HUES48 (cell line): Measurements from ENCODE around the gene FNDC3B.

Source experiments
- H3K27ac ChIP-seq: one replicate; pipeline ENCODE4 v1.7.0; 2013; ENCODE audit warnings: low read depth, low read length, inconsistent platforms
- H3K27me3 ChIP-seq: 2 replicates; pipeline ENCODE4 v1.6.1; 2013; ENCODE audit warnings: mild to moderate bottlenecking, low read length; ENCODE audit not compliant: control insufficient read depth, insufficient read depth
- H3K36me3 ChIP-seq: 2 replicates; pipeline ENCODE4 v1.6.1; 2013; ENCODE audit warnings: low read length; ENCODE audit not compliant: control insufficient read depth, insufficient read depth
- H3K4me1 ChIP-seq: 2 replicates; pipeline ENCODE4 v1.6.1; 2013; ENCODE audit warnings: mild to moderate bottlenecking, low read length; ENCODE audit not compliant: control insufficient read depth, insufficient read depth
- H3K4me3 ChIP-seq: 2 replicates; pipeline ENCODE4 v1.5.1; 2013; ENCODE audit warnings: mild to moderate bottlenecking, low read depth, low read length
- H3K9ac ChIP-seq: 2 replicates; pipeline ENCODE4 v1.6.1; 2013; ENCODE audit warnings: mild to moderate bottlenecking, low read depth, low read length, moderate library complexity
- H3K9me3 ChIP-seq: 2 replicates; pipeline ENCODE4 v1.6.1; 2013; ENCODE audit warnings: low read length; ENCODE audit not compliant: control insufficient read depth, insufficient read depth

FNDC3B gene

DNA sequence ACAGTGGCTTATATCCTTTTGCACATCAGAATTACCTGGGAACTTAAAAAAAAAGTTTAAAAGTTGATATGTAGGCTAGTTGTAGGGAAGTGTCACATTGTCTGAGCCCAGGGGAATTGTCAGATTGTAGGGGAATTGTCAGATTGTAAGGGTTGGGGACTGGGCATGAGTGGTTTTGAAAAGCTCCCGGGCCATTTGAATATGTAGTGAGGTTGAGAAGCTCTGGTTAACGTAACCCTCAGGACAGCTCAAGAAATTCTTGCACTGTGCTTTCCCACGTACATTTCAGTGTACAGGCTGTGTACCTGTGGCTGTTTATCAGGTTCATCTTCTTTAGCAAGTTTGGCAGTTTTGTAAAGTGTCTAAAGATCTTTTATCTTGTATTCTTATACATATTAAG is 107.0 kb downstream of the FNDC3B start:
- Histone ChIP-seq H3K4me3 (no peak overlapping the region), H3K9ac (no peak overlapping the region)

DNA sequence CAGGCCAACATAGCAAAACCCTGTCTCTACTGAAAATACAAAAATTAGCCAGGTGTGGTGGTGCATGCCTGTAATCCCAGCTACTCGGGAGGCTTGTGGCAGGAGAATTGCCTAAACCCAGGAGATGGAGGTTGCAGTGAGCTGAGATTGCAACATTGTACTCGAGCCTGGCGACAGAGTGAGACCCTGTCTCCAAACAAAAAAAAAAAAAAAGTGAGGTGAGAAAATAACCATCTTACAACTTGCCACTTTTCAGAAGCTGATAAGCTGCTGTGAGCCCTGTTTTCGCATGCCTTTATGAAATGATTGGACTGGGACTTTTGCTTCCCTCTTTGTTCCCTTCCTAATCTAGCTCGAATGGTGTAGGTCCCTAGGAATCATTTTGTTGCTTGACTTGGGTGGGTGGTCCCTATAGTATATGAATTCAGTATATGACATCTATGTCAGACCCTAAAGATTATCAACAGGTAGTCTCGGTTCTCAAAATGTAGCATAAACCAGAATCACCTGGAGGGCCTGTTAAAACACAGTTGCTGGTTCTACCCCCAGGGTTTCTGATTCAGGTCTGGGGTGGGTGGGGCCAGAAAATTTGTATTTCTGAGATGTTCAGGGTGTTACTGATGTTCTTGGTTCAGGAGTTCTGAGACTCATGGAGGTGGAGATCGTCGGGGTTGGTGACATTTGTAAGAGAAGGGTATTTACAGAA is 107.9 kb downstream of the FNDC3B start:
- Histone ChIP-seq H3K4me1 (peaks cover 59% of the 10 kb centered on the region), H3K9ac (no peak overlapping the region), H3K36me3 (no peaks in the 10 kb centered on the region), H3K27me3 (no peaks in the 10 kb centered on the region), H3K9me3 (no peaks in the 10 kb centered on the region), H3K4me3 (no peak overlapping the region), H3K27ac (no peak overlapping the region)

More for the DNA sequence above, 107.0 kb downstream of the FNDC3B start:
- Histone ChIP-seq H3K4me1 (peaks cover 59% of the 10 kb centered on the region), H3K27ac (no peak overlapping the region), H3K27me3 (no peaks in the 10 kb centered on the region), H3K36me3 (no peaks in the 10 kb centered on the region), H3K9me3 (no peaks in the 10 kb centered on the region)

DNA sequence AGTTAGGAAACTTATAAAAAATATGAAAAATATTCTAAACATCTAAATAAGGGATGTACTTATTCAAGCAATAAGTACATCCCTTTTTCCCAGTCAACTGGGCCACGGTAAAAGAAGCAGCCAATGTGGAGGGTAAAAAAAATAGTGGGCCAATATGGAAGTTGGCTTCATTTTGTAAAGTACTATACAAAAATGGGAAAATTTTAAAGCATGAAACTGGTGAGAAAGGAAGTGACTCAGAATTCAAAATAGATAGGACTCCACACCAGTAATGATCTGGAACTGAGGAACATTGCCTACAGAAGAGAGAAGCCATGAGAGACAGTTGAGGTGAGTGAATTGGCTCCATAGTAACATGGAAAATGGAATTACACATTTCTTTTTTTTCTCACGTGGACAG is 108.9 kb downstream of the FNDC3B start:
- peaks cover 59% of the 10 kb centered on the region for H3K4me1 ChIP-seq
- H3K9ac ChIP-seq, result no peak overlapping the region
- H3K27me3 ChIP-seq, result no peaks in the 10 kb centered on the region
- H3K4me3 ChIP-seq, result no peak overlapping the region
- no peaks in the 10 kb centered on the region for H3K36me3 ChIP-seq
- no peaks in the 10 kb centered on the region for H3K9me3 ChIP-seq
- no peak overlapping the region for H3K27ac ChIP-seq

DNA sequence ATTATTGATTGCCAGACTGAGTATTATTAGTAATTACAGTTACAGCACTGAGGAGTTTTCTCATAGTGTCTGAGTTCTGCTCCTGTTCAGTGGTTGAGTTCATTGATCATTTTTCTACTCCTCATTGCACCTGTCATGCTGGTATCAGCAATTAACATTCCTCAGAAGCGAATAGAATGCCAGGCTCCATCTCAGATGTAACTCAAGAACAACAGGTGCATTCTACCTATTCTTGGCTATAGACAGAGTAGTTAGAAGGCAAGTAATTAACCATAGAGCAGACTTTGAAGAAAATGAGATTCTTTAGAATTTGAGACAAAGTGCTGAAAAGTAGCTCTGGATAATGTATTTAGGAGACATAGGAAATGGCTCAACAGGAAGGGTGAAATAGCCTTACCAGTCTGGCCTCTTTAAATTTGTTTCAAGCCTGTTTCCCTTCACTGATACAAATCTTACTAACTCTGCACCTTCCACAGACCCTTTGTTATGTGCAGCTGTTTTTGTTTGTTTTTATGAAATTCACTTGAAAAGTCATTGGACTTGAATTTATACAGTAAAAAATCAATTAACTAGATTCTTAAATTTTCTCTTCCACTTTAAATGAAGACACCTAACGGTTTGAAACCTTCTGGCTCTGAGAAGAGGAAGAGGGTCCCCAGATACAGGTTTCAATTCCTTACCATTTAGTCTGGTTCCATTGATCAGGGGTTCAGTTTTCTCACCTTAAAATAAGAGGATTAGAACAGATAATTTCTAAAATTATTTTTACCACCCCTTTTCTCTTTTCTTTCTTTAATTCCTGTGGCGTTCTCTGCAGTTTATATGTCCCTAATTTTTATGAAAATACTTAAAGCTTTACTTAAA is 109.6 kb downstream of the FNDC3B start:
- Histone ChIP-seq H3K9ac (no peak overlapping the region), H3K4me1 (peaks cover 66% of the 10 kb centered on the region), H3K27ac (no peak overlapping the region), H3K36me3 (no peaks in the 10 kb centered on the region), H3K4me3 (no peak overlapping the region), H3K27me3 (no peaks in the 10 kb centered on the region), H3K9me3 (no peaks in the 10 kb centered on the region)

DNA sequence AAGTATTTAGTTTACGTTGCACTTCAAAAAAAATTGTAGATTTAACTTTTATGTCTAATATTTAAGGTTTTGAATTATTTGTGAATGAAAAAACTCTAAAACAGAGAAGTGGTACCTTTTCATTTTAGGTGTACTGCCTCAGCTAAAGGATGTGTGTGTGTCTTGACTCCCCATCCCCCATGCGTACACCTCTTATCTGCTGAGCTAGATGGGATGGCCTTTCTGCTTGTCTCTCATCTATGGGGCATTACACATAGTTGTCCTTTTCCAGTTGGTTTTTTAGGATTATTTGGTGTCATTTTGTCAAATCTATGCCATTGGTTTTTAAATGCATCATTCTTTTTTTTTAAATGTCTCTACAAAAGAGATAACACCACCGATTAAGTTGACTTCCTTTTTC is 110.9 kb downstream of the FNDC3B start:
- Histone ChIP-seq H3K9me3 (no peaks in the 10 kb centered on the region), H3K27me3 (no peaks in the 10 kb centered on the region), H3K4me3 (no peak overlapping the region), H3K36me3 (no peaks in the 10 kb centered on the region), H3K27ac (no peak overlapping the region), H3K4me1 (peaks cover 63% of the 10 kb centered on the region), H3K9ac (no peak overlapping the region)

DNA sequence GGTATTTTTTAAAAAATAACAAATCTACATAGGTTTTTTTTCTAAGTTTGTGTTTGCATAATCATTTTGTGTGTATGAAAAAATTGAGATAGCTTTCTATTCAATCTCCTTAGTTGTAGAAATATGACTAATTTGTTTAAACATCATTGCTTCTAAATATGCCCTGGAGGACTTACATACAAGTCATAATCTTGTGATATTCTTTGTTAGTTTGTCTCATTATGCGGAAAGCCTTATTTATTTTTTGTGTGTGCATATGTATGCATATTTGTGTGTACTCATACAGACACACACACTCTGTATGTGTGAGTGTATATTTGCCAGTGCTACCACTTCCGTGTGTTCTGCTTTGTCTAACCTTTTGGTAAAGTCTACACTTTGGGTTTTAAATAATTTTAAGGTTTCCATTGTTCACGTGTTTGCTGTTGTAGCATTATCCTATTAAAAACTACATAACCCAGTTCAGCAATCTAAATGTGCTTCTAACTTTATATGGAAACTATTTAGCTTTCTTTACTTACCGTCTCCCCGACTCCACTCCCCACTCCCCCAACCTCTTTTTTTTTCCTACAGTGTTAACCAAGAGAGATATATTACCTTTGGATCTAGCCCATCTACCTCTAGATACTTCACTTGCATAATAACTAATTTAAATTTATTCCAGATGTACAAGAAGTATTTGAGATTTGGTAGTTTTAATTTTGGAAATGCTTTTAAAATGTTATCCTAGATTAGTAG is 111.7 kb downstream of the FNDC3B start:
- Histone ChIP-seq H3K9ac (no peak overlapping the region), H3K4me3 (no peak overlapping the region), H3K36me3 (no peaks in the 10 kb centered on the region), H3K4me1 (peaks cover 68% of the 10 kb centered on the region), H3K27me3 (no peaks in the 10 kb centered on the region), H3K9me3 (no peaks in the 10 kb centered on the region), H3K27ac (no peak overlapping the region)

DNA sequence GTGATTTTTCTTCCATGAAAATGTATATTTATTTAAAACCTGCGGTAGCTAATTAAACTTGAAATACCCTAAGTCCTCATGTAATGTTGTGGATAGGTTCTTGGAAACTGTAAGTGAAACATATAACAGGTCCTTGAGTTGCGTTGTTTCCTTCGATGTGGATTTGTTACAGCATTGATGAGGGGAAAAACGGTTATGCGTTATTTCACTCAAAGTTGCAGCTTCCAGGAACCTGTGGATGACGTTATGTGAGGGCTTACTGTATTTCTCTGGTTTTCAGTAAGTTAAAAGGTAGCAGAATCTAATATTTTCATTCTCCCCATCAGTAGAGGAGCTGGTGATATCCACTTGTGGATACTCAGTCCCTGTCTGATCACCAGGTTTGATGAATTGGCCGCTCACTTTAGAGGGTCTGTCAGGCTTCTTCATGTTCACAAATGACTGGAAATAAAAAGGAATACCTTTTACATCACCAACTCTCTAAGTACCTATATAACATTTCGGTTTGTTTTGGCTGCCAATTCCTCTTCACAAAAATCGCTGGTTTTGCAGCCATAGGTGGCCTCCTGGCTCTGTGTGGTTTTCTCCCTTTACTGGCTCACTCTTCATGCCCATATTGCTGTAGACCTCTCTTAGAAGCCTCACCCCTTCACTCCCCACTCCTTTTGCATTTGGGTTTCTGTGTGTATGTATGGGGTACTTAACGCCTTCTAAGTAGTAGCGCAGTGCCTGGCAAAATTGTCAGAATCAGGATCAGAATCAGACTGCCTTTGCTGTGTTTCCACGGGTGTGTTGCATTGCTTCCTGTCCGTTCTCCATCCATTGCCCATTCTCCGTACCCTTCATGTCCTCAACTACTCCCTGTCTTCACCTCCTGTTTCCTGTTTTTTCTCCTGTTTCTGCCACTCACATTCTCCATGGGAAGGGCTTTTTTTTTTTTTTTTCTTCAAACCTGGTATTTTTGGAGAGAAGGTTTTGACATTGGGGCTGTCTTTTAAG is 112.6 kb downstream of the FNDC3B start:
- Histone ChIP-seq H3K4me1 (peaks cover 69% of the 10 kb centered on the region), H3K27ac (peak overlapping the region; percentile 43), H3K4me3 (no peak overlapping the region), H3K9me3 (no peaks in the 10 kb centered on the region), H3K36me3 (no peaks in the 10 kb centered on the region), H3K27me3 (no peaks in the 10 kb centered on the region), H3K9ac (no peak overlapping the region)

DNA sequence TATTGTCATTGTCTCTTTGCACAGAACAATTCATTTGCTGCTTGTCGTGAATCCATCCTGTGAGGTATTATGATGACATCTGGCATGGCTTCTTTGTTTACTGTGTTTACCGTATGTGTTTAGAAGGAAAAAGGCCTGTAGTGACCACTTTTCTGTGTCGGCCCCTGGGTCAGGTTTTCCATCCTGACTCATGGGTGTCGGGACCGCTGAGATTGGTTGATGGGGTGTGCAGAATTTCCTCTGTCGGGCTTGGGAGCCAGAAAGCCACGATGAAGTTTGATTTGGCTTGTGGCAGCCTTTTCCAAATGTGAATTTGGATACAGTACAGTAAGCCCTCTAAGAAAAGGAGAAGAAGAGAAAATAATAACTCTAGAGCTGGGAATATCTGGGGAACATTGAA is 113.5 kb downstream of the FNDC3B start:
- Histone ChIP-seq H3K36me3 (no peaks in the 10 kb centered on the region), H3K4me1 (peaks cover 79% of the 10 kb centered on the region), H3K27ac (peak overlapping the region; percentile 43), H3K9ac (no peak overlapping the region), H3K4me3 (no peak overlapping the region), H3K9me3 (no peaks in the 10 kb centered on the region), H3K27me3 (no peaks in the 10 kb centered on the region)

DNA sequence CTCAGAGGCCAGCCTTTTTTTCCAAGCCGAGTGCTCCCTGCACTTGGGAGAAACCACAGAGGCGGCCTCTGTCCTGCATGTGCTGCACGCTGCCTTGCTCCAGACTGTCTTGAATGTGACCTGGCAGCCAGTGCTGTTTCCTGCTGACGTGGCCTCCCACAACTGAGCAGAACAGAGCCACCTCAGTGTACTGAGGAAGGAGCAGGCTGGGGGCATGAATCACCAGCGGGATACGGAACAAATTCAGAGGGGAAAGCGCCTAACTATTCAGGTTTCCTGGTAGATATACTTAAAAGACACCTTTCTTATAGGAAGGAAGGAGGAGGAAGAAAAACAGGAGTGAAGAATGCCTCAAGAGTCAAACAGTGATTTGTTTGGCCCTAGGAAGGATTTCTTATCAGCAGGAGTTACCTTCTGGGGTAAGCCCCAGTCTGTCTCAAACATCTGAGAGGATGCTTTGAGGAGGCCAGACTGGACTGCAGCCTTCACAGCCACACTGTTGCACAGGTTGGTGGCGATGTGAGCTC is 114.0 kb downstream of the FNDC3B start:
- peaks cover 79% of the 10 kb centered on the region for H3K4me1 ChIP-seq
- H3K27ac ChIP-seq, result peak overlapping the region; percentile 43
- H3K9me3 ChIP-seq, result no peaks in the 10 kb centered on the region
- no peak overlapping the region for H3K9ac ChIP-seq
- H3K36me3 ChIP-seq, result no peaks in the 10 kb centered on the region
- H3K4me3 ChIP-seq, result no peak overlapping the region
- no peaks in the 10 kb centered on the region for H3K27me3 ChIP-seq
